PC-9 (cell line): Measurements from ENCODE around the gene TIMM23. TPM values are rescaled to one million over a fixed set of nuclear protein-coding genes. Genes with fewer than 3 reads are reported as not detected.

Source experiments
- BruUV-seq: library from RNA; stranded (reverse); fragments of 400-500 nt; replicated peaks from 2 replicates; lab custom pipeline; 2021; lab: Mats Ljungman, UMichigan
- CTCF ChIA-PET: fragments of 300-600 bp; sonication (Branson Sonifier 250); formaldehyde crosslinking; loops from one replicate; lab custom pipeline; 2022; ENCODE audit warnings: antibody characterized with exemption; lab: Charles Lee
- POLR2A ChIA-PET: fragments of 300-600 bp; sonication (Branson Sonifier 250); formaldehyde crosslinking; loops from one replicate; lab custom pipeline; 2022; ENCODE audit warnings: antibody characterized with exemption; ENCODE audit not compliant: unreplicated experiment; lab: Charles Lee
- DNase-seq, 2 experiments: peaks; one replicate each; pipeline versions ENCODE4 v3.0.0 to v3.0.0-alpha.2; 2015 to 2022; ENCODE audit warnings: mixed read lengths in 1 of 2
- H2AFZ ChIP-seq: fragments of 200-600 bp; sonication (generic); 2 replicates; pipeline ENCODE4 v1.8.1; 2017; ENCODE audit warnings: antibody characterized with exemption
- H3F3A ChIP-seq: fragments of 200-600 bp; sonication (generic); 2 replicates; pipeline ENCODE4 v1.8.1; 2017; ENCODE audit warnings: antibody characterized with exemption, mild to moderate bottlenecking, low read depth; ENCODE audit not compliant: insufficient read depth
- H3K27ac ChIP-seq: fragments of 200-600 bp; sonication (generic); 2 replicates; pipeline ENCODE4 v1.6.1; 2016; ENCODE audit warnings: mixed run types
- H3K27me3 ChIP-seq: fragments of 200-600 bp; sonication (generic); 2 replicates; pipeline ENCODE4 v1.6.1; 2016; ENCODE audit warnings: low read depth, mixed run types; ENCODE audit not compliant: insufficient read depth
- H3K36me3 ChIP-seq: fragments of 200-600 bp; sonication (generic); 2 replicates; pipeline ENCODE4 v1.6.1; 2016; ENCODE audit warnings: low read depth, mixed run types
- H3K4me1 ChIP-seq: fragments of 200-600 bp; sonication (generic); replicated peaks from 2 replicates; pipeline ENCODE4 v1.6.1; 2016; ENCODE audit warnings: mixed run types; ENCODE audit not compliant: insufficient read depth
- H3K4me2 ChIP-seq: fragments of 200-600 bp; sonication (generic); 2 replicates; pipeline ENCODE4 v1.6.1; 2017; ENCODE audit warnings: mixed run types
- H3K4me3 ChIP-seq: fragments of 200-600 bp; sonication (generic); 2 replicates; pipeline ENCODE4 v1.6.1; 2016; ENCODE audit warnings: mixed run types
- H3K79me2 ChIP-seq: fragments of 200-600 bp; sonication (generic); 2 replicates; pipeline ENCODE4 v1.6.1; 2017; ENCODE audit warnings: low read depth, mixed run types
- H3K9me2 ChIP-seq: fragments of 200-600 bp; sonication (generic); 2 replicates; pipeline ENCODE4 v1.8.1; 2017; ENCODE audit warnings: mild to moderate bottlenecking; ENCODE audit not compliant: insufficient read depth
- H3K9me3 ChIP-seq: fragments of 200-600 bp; sonication (generic); 2 replicates; pipeline ENCODE4 v1.8.1; 2016; ENCODE audit warnings: low read depth; ENCODE audit not compliant: insufficient read depth
- H4K20me1 ChIP-seq: fragments of 200-600 bp; sonication (generic); 2 replicates; pipeline ENCODE4 v1.8.1; 2017; ENCODE audit not compliant: insufficient read depth
- EZH2 ChIP-seq: fragments of 200-600 bp; sonication (generic); IDR thresholded peaks from 2 replicates; pipeline ENCODE4 v1.8.0; 2017; ENCODE audit warnings: antibody characterized with exemption, low read depth
- intact Hi-C: fragments of 100-400 bp; cut with micrococcal nuclease; formaldehyde crosslinking; loops from one replicate; pipeline ENCODE4 v1.10.0; 2022; ENCODE audit not compliant: unreplicated experiment
- total RNA-seq: library from RNA; stranded (reverse); gene quantifications from 2 replicates; pipeline ENCODE4 v1.2.3, GENCODE V29; 2021
- TF ChIP-seq, protein P1 (sequence below): fragments of 200-600 bp; sonication (generic); conservative IDR thresholded peaks from 2 replicates; pipeline ENCODE4 v1.6.1; 2017; ENCODE audit warnings: mixed run types, antibody characterized with exemption, mild to moderate bottlenecking, moderate library complexity

TIMM23 gene
- total RNA-seq, 1 experiment from 2014 or later: 82.4 TPM

DNA sequence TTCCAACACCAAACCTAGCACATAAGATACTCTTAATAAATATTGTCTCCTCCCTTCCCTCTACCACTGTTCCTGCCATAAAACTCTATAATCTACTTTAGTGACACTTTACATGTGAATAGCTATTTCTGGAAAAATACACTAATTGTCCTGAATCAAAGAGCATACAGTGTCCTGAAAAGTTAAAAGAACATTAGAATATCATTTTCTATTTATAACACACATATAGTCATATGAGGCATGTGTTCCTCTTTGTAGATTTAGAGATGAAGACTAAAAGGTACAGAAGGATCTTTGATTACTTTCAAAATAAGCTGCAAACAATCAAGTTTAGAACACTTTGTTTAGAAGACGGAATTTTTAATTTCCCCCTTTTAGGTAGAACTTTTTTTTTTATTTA is 44.5 kb downstream of the TIMM23 start:
- intact Hi-C loops: no loop called here
- H3F3A ChIP-seq: peaks cover 26% of the 10 kb centered on the region; the same call in 1 of the 2 replicates
- H3K4me2 ChIP-seq: no peak overlapping the region
- no peak overlapping the region for H3K4me3 ChIP-seq
- H3K27ac ChIP-seq: no peak overlapping the region
- no peaks in the 10 kb centered on the region for H3K9me2 ChIP-seq
- no peaks in the 10 kb centered on the region for H3K9me3 ChIP-seq
- peaks cover 76% of the 10 kb centered on the region for H3K79me2 ChIP-seq
- ChIA-PET POLR2A (no interaction called here), CTCF (no interaction called here)
- no peak overlapping the region for H2AFZ ChIP-seq
- TF ChIP-seq, protein P1, sequence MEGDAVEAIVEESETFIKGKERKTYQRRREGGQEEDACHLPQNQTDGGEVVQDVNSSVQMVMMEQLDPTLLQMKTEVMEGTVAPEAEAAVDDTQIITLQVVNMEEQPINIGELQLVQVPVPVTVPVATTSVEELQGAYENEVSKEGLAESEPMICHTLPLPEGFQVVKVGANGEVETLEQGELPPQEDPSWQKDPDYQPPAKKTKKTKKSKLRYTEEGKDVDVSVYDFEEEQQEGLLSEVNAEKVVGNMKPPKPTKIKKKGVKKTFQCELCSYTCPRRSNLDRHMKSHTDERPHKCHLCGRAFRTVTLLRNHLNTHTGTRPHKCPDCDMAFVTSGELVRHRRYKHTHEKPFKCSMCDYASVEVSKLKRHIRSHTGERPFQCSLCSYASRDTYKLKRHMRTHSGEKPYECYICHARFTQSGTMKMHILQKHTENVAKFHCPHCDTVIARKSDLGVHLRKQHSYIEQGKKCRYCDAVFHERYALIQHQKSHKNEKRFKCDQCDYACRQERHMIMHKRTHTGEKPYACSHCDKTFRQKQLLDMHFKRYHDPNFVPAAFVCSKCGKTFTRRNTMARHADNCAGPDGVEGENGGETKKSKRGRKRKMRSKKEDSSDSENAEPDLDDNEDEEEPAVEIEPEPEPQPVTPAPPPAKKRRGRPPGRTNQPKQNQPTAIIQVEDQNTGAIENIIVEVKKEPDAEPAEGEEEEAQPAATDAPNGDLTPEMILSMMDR: no peak
- TF ChIP-seq EZH2: no peak
- BruUV-seq: no TSS peak
- peaks cover 55% of the 10 kb centered on the region for H4K20me1 ChIP-seq
- no peak for DNase-seq
- no peaks in the 10 kb centered on the region for H3K27me3 ChIP-seq
- H3K36me3 ChIP-seq: peaks cover 46% of the 10 kb centered on the region
- peaks cover 25% of the 10 kb centered on the region for H3K4me1 ChIP-seq

DNA sequence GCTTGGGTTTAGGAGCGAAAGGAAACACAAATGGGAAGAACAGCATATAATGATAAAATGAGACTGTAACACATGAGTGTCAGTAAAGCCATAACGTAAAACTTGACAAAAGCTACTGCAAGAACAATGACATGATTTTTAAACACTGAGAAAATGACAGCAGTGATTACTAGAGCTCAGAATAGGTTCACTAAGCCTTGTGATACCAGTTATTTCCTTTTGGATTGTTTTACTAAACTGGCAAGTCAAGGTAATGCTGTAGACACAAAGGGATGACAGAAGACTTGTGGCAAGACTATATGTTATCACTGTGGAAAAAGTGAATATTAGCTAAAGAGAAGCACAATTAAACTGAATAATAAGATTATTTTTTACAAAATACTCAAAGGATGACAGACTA is 45.4 kb downstream of the TIMM23 start:
- no peaks in the 10 kb centered on the region for H3K9me2 ChIP-seq
- H3K27ac ChIP-seq: no peak overlapping the region
- H3K4me2 ChIP-seq: no peak overlapping the region
- CTCF ChIA-PET: no interaction called here
- peaks cover 39% of the 10 kb centered on the region for H3K36me3 ChIP-seq
- H3K27me3 ChIP-seq: no peaks in the 10 kb centered on the region
- no peaks in the 10 kb centered on the region for H3K9me3 ChIP-seq
- H3K4me1 ChIP-seq: peaks cover 30% of the 10 kb centered on the region
- no TSS peak for BruUV-seq
- intact Hi-C loops: no loop called here
- no peak for DNase-seq
- H3F3A ChIP-seq: peaks cover 35% of the 10 kb centered on the region; the same call in 1 of the 2 replicates
- POLR2A ChIA-PET: interaction anchor here (0.7 kb wide), 1 partner anchor 210 kb away, joined by 3 read pairs; no protein-coding TSS in a partner anchor
- H2AFZ ChIP-seq: no peak overlapping the region
- peaks cover 55% of the 10 kb centered on the region for H4K20me1 ChIP-seq
- H3K79me2 ChIP-seq: peaks cover 84% of the 10 kb centered on the region
- no peak overlapping the region for H3K4me3 ChIP-seq
- TF ChIP-seq, protein P1: no peak
- no peak for TF ChIP-seq EZH2

DNA sequence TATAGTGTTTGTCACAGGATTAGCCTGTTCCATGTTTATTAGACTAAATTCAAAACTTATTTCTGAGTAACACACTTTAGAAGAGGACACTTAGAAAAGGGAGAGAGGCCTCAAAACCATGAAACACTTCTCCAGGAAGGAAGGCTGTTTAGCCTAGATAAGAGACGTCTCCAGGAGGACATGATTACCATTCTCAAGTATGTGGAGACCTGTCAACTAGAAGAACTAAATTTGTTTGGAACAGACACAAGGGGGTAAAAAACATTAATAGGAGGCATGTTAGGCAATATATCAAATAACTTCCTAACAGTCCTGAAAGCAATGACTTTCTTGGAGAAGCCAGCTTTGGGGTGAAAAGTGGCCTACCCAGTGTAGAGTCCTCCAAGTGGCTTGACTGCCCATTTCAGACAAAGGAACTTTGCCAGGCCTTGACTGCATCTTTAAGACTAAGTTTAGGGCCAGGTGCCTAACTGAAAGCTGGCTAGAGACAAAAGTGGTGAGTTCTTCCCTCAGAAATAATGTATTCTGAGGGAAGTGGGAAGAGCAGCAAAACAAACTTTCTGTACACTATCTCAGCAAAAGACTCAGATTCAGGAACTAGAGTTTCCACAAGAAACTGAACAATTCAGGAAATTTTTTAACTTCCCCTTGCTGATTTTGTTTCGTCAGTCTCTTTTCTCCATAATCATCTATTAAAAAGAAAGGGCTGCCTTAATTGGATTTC is 46.3 kb downstream of the TIMM23 start:
- CTCF ChIA-PET: no interaction called here
- intact Hi-C loops: no loop called here
- Histone ChIP-seq H4K20me1 (peaks cover 51% of the 10 kb centered on the region), H3K27ac (no peak overlapping the region), H3K36me3 (peaks cover 31% of the 10 kb centered on the region), H3K4me2 (no peak overlapping the region), H3K27me3 (no peaks in the 10 kb centered on the region), H3K9me3 (no peaks in the 10 kb centered on the region), H2AFZ (no peak overlapping the region), H3F3A (peaks cover 33% of the 10 kb centered on the region; the same call in 1 of the 2 replicates), H3K9me2 (no peaks in the 10 kb centered on the region), H3K4me3 (no peak overlapping the region), H3K4me1 (peaks cover 32% of the 10 kb centered on the region), H3K79me2 (peaks cover 91% of the 10 kb centered on the region)
- TF ChIP-seq EZH2: no peak
- TF ChIP-seq, protein P1: no peak
- no peak for DNase-seq
- POLR2A ChIA-PET: no interaction called here
- no TSS peak for BruUV-seq
